ENCODE data around the gene ATR. TPM values are rescaled to one million over a fixed set of nuclear protein-coding genes. Genes with fewer than 3 reads are reported as not detected.
"Not testable (repeated sequence)": the region's sequence is repeated elsewhere in the genome, so short reads cannot be mapped to it uniquely, and the experiment has no call there.

Gene ATR
- total RNA-seq, 2 donors from 2014 or later, result 18.2 to 18.8 TPM

GRCh38 chr3:142560118-142560517 lies 18.4 kb downstream of the ATR start:
- no peak for DNase-seq
- Histone ChIP-seq H3K27me3 (no peaks in the 10 kb centered on the region), H3K4me1 (no peaks in the 10 kb centered on the region), H3K27ac (no peak overlapping the region), H3K9me3 (no peaks in the 10 kb centered on the region), H3K4me3 (no peak overlapping the region), H3K36me3 (replicated peaks in 1 of 2; ENCODE audit: insufficient read depth in 1 of 2, low read depth in 2 of 2) (peaks cover 0 to 10% of the 10 kb centered on the region in 2 donors)
- no peak for ATAC-seq
- intact Hi-C loops (cut with DNase I), result no loop called here
- TF ChIP-seq POLR2A (IDR thresholded peaks at IDR 0.05), result no peak
- no peak for TF ChIP-seq CTCF (IDR thresholded peaks at IDR 0.05)

- H3K27me3 ChIP-seq, result no peaks in the 10 kb centered on the region
- intact Hi-C loops (cut with DNase I), result no loop called here
- ATAC-seq (no peak), DNase-seq (no peak)
- H3K4me3 ChIP-seq, result no peak overlapping the region
- no peaks in the 10 kb centered on the region for H3K9me3 ChIP-seq
- no peak overlapping the region for H3K27ac ChIP-seq
- WGBS, 2 donors, result 94 to 97% methylated on average over 1 of the region's 1 CpG
- peaks cover 3 to 10% of the 10 kb centered on the region in 2 donors for H3K36me3 ChIP-seq (replicated peaks in 1 of 2; ENCODE audit: insufficient read depth in 1 of 2, low read depth in 2 of 2)
- TF ChIP-seq CTCF (IDR thresholded peaks at IDR 0.05), result no peak
- no peak for TF ChIP-seq POLR2A (IDR thresholded peaks at IDR 0.05)
- no peaks in the 10 kb centered on the region for H3K4me1 ChIP-seq
Measured at GRCh38 chr3:142553741-142554140, 24.8 kb downstream of the ATR start.

- H3K4me3 ChIP-seq; H3K27ac ChIP-seq; H3K27me3 ChIP-seq; ATAC-seq; H3K4me1 ChIP-seq; DNase-seq; intact Hi-C loops (cut with DNase I); H3K9me3 ChIP-seq: not testable (repeated sequence)
- H3K36me3 ChIP-seq (replicated peaks in 1 of 2; ENCODE audit: insufficient read depth in 1 of 2, low read depth in 2 of 2), result peaks cover 3 to 10% of the 10 kb centered on the region in 2 donors
- 91 to 100% methylated on average over 1 of the region's 1 CpG for WGBS, 2 donors
Measured at GRCh38 chr3:142552579-142552978, 26.0 kb downstream of the ATR start.

- no peaks in the 10 kb centered on the region for H3K27me3 ChIP-seq
- intact Hi-C loops (cut with DNase I), result no loop called here
- no peaks in the 10 kb centered on the region for H3K4me1 ChIP-seq
- no peaks in the 10 kb centered on the region for H3K9me3 ChIP-seq
- no peak overlapping the region for H3K27ac ChIP-seq
- DNase-seq (no peak), ATAC-seq (no peak)
- TF ChIP-seq POLR2A (IDR thresholded peaks at IDR 0.05) (no peak), CTCF (IDR thresholded peaks at IDR 0.05) (no peak)
- 92 to 93% methylated on average over 7 of the region's 7 CpGs for WGBS, 2 donors
- H3K4me3 ChIP-seq, result no peak overlapping the region
- H3K36me3 ChIP-seq (replicated peaks in 1 of 2; ENCODE audit: insufficient read depth in 1 of 2, low read depth in 2 of 2), result peaks cover 3 to 11% of the 10 kb centered on the region in 2 donors
Measured at GRCh38 chr3:142549986-142550385, 28.5 kb downstream of the ATR start.

- intact Hi-C loops (cut with DNase I), result no loop called here
- no peaks in the 10 kb centered on the region for H3K27me3 ChIP-seq
- no peak for DNase-seq
- WGBS, 2 donors, result 77 to 93% methylated on average over 5 of the region's 5 CpGs
- H3K27ac ChIP-seq, result no peak overlapping the region
- ATAC-seq, result no peak
- H3K4me1 ChIP-seq, result no peaks in the 10 kb centered on the region
- no peaks in the 10 kb centered on the region for H3K9me3 ChIP-seq
- no peak for TF ChIP-seq CTCF (IDR thresholded peaks at IDR 0.05)
- no peak for TF ChIP-seq POLR2A (IDR thresholded peaks at IDR 0.05)
- peaks cover 0 to 7% of the 10 kb centered on the region in 2 donors for H3K36me3 ChIP-seq (replicated peaks in 1 of 2; ENCODE audit: insufficient read depth in 1 of 2, low read depth in 2 of 2)
- no peak overlapping the region for H3K4me3 ChIP-seq
Measured at GRCh38 chr3:142543307-142543706, 35.2 kb downstream of the ATR start.

Measured in body of pancreas (tissue), 4 donors.